ENCODE measurements around the gene TMEM232. TPM values are rescaled to one million over a fixed set of nuclear protein-coding genes. Genes with fewer than 3 reads are reported as not detected.

The TMEM232 gene
- total RNA-seq (2014; rRNA removed; shearing (Covaris generic)) (1.3 and 4.4 TPM in 2 replicates), polyA plus RNA-seq (2016; fragmentation: Nextera tagmentation; extraction: Ambion mirVana) (1.8 and 1.9 TPM in 2 replicates)
- long read RNA-seq, partial matches to known transcripts, result 0 of 1 reads
- long read RNA-seq, other reads (novel, unspliced or antisense), result 1 of 1 reads

DNA sequence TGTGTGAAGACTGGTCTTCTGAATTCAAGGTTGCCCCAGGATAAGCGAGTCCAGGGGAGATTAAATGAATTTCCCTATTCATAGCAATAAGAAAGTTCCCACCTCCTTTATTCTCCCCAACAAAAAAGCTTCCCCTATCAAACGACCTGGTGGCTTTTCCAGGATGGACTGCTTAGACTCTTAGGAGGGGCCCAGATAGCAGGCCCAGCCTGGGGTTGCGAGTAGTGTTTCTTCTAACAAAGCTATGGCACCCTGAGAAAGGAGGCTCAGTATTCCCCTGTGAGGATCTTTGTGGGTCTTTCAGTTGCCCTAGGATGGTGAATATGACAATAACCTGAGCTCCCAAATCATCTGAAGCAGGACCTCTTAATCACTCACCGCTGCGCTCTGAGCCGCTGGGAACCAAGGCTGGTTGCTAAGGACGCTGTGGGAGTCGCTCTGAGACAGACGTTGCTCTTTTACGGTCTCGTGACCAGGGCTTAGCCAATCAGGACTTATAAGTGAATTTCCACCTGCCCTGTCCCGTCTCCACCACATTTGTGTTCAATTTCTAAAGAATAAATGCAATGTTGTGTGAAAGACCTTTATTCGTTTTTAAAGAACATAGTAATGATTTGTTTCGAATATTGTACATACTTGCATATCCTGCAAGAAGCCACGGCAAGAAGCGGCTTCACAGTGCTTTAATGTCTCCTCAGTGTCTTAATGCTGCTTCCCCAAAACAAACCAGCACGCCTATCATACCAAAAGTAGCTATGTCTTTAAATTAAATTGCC, at the start of gene TMEM232:
Gene TMEM232, minus strand, starts transcription at position 423 of the 776 bp plus-strand sequence. CDS start 59,319 bp downstream, outside the sequence.
- H2AFZ ChIP-seq, result peak within 1 kb of the TSS; percentile 97
- H3F3A ChIP-seq (replicated peaks; ENCODE audit: low read depth), result no peaks in the 10 kb centered on the region
- peak within 1 kb of the TSS; percentile 87 for H3K4me2 ChIP-seq
- H3K9me2 ChIP-seq (ENCODE audit: insufficient read depth), result no peaks in the 10 kb centered on the region
- no peaks in the 10 kb centered on the region for H3K36me3 ChIP-seq (ENCODE audit: insufficient read depth)
- no peaks in the 10 kb centered on the region for H3K27me3 ChIP-seq (ENCODE audit: insufficient read depth)
- H3K79me2 ChIP-seq (replicated peaks; ENCODE audit: insufficient read depth), result no peaks in the 10 kb centered on the region
- H4K20me1 ChIP-seq (replicated peaks; ENCODE audit: insufficient read depth), result no peaks in the 10 kb centered on the region
- no peaks in the 10 kb centered on the region for H3K36me3 Mint-ChIP-seq (ENCODE audit: low read depth)
- peak; percentile 100 for ATAC-seq
- H3K4me1 ChIP-seq (ENCODE audit: insufficient read depth), result no peaks in the 10 kb centered on the region
- H3K4me3 Mint-ChIP-seq, result peak within 1 kb of the TSS; percentile 78
- TF ChIP-seq CREB1 (CRISPR knock-in tag; IDR thresholded peaks at IDR 0.05; ENCODE audit: low read depth), result peak; percentile 86
- no peak for TF ChIP-seq EZH2phosphoT487 (IDR thresholded peaks at IDR 0.05; ENCODE audit: unreplicated experiment)
- no peak for TF ChIP-seq POLR2AphosphoS5 (IDR thresholded peaks at IDR 0.05; ENCODE audit: low read depth)
- peak; percentile 96 for DNase-seq (ENCODE audit: low spot score)
- H3K4me1 Mint-ChIP-seq, result no peaks in the 10 kb centered on the region
- H3K27ac Mint-ChIP-seq, result no peak within 1 kb of the TSS
- H3K27ac ChIP-seq (ENCODE audit: low read depth), result no peak within 1 kb of the TSS
- peaks cover 2% of the 10 kb centered on the region; the same call in 2 of the 3 replicates for H3K9me3 Mint-ChIP-seq
- H3K27me3 Mint-ChIP-seq (ENCODE audit: insufficient read depth, low read depth, poor library complexity), result peaks cover 2% of the 10 kb centered on the region
- peak within 1 kb of the TSS; percentile 69 for H3K4me3 ChIP-seq

DNA sequence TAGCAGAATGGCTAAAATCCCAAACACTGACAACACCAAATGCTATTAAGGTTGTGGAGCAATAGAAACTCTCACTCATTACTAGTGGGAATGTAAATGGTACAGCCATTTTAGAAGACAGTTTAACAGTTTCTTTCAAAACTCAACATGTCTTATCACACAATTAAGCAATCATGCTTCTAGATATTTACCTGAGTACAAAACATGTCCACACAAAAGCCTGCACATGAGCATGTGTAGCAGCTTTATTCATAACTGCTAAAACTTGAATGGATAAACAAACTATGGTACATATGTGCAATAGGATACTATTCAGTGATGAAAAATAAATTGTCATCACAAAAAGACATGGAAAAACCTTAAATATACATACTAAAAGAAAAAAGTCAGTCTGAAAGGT, 43.8 kb upstream of the TMEM232 start:
- Mint-ChIP-seq H3K27me3 (ENCODE audit: insufficient read depth, low read depth, poor library complexity) (no peaks in the 10 kb centered on the region), H3K4me3 (no peak overlapping the region), H3K27ac (no peak overlapping the region), H3K9me3 (no peaks in the 10 kb centered on the region), H3K36me3 (ENCODE audit: low read depth) (no peaks in the 10 kb centered on the region), H3K4me1 (no peaks in the 10 kb centered on the region)
- Histone ChIP-seq H4K20me1 (replicated peaks; ENCODE audit: insufficient read depth) (no peaks in the 10 kb centered on the region), H3K36me3 (ENCODE audit: insufficient read depth) (no peaks in the 10 kb centered on the region), H3K4me2 (no peak overlapping the region), H3K9me2 (ENCODE audit: insufficient read depth) (no peaks in the 10 kb centered on the region), H3F3A (replicated peaks; ENCODE audit: low read depth) (no peaks in the 10 kb centered on the region), H3K27ac (ENCODE audit: low read depth) (no peak overlapping the region), H3K27me3 (ENCODE audit: insufficient read depth) (no peaks in the 10 kb centered on the region), H2AFZ (no peak overlapping the region), H3K4me3 (no peak overlapping the region), H3K79me2 (replicated peaks; ENCODE audit: insufficient read depth) (no peaks in the 10 kb centered on the region), H3K4me1 (ENCODE audit: insufficient read depth) (no peaks in the 10 kb centered on the region)
- DNase-seq (ENCODE audit: low spot score) (no peak), ATAC-seq (no peak)
- no peak for TF ChIP-seq JUNB (IDR thresholded peaks at IDR 0.05; ENCODE audit: unreplicated experiment)
- no peak for TF ChIP-seq NANOG (IDR thresholded peaks at IDR 0.05; ENCODE audit: borderline replicate concordance)
- TF ChIP-seq ZNF114 (CRISPR knock-in tag; IDR thresholded peaks at IDR 0.05), result no peak
- no peak for TF ChIP-seq ZNF331 (CRISPR knock-in tag; IDR thresholded peaks at IDR 0.05; ENCODE audit: low read depth)
- TF ChIP-seq EZH2phosphoT487 (IDR thresholded peaks at IDR 0.05; ENCODE audit: unreplicated experiment), result no peak
- no peak for TF ChIP-seq STAT1 (IDR thresholded peaks at IDR 0.05; ENCODE audit: unreplicated experiment)
- TF ChIP-seq, protein P1, sequence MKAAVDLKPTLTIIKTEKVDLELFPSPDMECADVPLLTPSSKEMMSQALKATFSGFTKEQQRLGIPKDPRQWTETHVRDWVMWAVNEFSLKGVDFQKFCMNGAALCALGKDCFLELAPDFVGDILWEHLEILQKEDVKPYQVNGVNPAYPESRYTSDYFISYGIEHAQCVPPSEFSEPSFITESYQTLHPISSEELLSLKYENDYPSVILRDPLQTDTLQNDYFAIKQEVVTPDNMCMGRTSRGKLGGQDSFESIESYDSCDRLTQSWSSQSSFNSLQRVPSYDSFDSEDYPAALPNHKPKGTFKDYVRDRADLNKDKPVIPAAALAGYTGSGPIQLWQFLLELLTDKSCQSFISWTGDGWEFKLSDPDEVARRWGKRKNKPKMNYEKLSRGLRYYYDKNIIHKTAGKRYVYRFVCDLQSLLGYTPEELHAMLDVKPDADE (IDR thresholded peaks at IDR 0.05), result no peak
- TF ChIP-seq, protein P2, sequence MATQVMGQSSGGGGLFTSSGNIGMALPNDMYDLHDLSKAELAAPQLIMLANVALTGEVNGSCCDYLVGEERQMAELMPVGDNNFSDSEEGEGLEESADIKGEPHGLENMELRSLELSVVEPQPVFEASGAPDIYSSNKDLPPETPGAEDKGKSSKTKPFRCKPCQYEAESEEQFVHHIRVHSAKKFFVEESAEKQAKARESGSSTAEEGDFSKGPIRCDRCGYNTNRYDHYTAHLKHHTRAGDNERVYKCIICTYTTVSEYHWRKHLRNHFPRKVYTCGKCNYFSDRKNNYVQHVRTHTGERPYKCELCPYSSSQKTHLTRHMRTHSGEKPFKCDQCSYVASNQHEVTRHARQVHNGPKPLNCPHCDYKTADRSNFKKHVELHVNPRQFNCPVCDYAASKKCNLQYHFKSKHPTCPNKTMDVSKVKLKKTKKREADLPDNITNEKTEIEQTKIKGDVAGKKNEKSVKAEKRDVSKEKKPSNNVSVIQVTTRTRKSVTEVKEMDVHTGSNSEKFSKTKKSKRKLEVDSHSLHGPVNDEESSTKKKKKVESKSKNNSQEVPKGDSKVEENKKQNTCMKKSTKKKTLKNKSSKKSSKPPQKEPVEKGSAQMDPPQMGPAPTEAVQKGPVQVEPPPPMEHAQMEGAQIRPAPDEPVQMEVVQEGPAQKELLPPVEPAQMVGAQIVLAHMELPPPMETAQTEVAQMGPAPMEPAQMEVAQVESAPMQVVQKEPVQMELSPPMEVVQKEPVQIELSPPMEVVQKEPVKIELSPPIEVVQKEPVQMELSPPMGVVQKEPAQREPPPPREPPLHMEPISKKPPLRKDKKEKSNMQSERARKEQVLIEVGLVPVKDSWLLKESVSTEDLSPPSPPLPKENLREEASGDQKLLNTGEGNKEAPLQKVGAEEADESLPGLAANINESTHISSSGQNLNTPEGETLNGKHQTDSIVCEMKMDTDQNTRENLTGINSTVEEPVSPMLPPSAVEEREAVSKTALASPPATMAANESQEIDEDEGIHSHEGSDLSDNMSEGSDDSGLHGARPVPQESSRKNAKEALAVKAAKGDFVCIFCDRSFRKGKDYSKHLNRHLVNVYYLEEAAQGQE (IDR thresholded peaks at IDR 0.05; ENCODE audit: unreplicated experiment), result no peak
- no peak for TF ChIP-seq EZH2 (IDR thresholded peaks at IDR 0.05; ENCODE audit: low read depth, unreplicated experiment)
- TF ChIP-seq, protein P3, sequence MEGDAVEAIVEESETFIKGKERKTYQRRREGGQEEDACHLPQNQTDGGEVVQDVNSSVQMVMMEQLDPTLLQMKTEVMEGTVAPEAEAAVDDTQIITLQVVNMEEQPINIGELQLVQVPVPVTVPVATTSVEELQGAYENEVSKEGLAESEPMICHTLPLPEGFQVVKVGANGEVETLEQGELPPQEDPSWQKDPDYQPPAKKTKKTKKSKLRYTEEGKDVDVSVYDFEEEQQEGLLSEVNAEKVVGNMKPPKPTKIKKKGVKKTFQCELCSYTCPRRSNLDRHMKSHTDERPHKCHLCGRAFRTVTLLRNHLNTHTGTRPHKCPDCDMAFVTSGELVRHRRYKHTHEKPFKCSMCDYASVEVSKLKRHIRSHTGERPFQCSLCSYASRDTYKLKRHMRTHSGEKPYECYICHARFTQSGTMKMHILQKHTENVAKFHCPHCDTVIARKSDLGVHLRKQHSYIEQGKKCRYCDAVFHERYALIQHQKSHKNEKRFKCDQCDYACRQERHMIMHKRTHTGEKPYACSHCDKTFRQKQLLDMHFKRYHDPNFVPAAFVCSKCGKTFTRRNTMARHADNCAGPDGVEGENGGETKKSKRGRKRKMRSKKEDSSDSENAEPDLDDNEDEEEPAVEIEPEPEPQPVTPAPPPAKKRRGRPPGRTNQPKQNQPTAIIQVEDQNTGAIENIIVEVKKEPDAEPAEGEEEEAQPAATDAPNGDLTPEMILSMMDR (conservative IDR thresholded peaks at IDR 0.05; ENCODE audit: low read depth in 2 of 2), result no peak
- no peak for TF ChIP-seq CREB1 (CRISPR knock-in tag; IDR thresholded peaks at IDR 0.05; ENCODE audit: low read depth)
